ENCODE results near the gene AGFG2. TPM values are rescaled to one million over a fixed set of nuclear protein-coding genes. Genes with fewer than 3 reads are reported as not detected.

The AGFG2 gene
- total RNA-seq, 1 donor from 2014 or later = 27.1 TPM

DNA sequence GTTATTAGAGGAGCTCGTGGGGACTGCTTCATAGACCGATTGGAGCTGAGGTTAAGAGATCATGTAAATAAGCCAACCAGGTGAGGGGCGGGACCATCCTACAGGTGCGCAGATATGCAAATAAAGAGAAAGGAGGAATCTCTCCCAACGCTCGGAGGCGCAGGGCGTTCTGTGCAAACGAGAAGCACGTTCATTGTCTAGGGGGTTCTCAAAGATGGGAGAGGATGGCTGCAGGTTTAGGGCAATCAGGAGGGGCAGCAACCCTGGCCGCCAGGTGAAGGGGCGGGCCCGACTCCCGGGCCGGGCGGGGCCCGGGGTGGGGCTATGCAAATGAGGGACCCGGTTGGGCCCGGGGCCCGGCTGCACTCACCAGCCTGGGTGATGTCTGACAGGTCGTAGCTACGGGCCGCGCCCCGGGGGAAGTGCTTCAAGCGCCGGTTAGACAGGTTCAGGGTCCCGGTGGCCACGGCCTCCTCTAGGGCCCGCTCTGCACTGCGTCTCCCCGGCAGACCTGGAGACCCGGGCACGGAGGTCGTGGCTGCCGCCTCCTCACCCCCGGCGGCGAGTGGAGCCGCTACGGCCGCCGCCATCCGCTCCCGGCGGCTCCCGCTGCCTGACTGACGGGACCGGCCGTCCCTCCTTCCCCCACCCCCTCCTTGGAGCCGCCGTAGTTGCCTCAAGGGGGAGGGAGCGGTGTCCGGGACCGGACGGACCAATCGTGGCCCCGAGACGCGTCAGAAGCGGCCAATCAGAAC is 46.7 kb downstream of the AGFG2 start, which contains the start of gene LRCH4:
LRCH4 (minus strand) TSS at position 619 of the 755 bp plus-strand sequence; CDS start at position 590, 29 bp downstream.
- DNase-seq (ENCODE audit: low read depth, low spot score) = no peak

DNA sequence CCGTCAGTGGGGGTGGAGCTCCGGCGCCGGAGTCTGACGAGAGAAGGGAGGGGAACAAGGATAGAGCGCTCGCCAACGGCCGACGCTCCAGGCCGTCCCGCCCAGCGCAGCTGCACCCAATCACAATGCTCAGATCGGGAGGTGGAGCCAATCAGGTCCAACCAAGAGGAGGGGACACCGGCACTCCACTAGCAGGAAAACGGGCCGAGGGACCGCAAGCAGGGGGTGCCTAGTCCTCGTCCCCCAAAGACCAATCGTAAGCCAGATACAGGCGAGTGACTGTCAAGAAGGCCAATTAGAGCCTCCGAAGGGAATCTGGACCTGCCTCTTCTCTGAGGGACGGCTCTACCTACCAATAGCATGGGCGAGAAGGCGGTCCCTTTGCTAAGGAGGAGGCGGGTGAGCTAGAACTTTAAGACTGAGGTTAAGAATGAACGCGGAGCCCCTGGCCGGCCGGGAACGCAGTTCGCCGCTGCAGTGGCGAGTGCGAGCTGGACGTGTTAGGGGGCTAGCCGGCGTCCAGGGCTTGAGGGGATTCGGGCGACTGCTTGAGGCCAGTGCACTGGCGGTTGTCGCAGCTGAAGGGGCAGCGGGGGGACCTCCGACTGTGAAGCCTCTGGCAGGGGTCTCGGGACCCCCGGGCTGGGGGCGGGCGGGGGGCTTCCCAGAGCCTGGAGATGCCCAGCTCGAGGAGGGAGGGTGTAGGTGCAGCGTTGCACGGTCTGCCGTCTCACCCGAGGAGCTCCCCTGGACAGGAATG is 47.4 kb downstream of the AGFG2 start, which contains the start of gene FBXO24:
FBXO24 (plus strand) TSS at position 63 of the 760 bp plus-strand sequence; CDS start at position 361, 298 bp downstream.
- peak; percentile 100 for DNase-seq (ENCODE audit: low read depth, low spot score)

DNA sequence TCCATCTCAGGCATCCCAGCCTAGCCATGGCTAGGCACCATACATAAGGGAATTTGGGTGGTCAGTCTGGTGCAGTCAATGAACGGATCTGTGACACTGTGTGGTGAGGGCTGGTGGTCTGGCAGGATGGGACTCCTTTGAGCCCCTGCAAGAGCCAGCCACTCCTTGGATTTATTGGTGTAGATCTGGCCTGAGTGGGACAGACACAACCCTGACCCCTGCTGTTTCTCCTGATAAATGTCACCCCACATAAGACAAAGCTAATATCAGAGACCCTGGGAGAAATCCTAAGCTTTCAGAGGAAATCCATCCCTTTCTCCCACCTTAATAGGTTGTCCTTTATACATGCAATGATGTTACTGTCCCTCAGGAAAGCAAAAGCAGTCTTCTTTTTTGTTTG is 49.4 kb downstream of the AGFG2 start:
- DNase-seq (ENCODE audit: low read depth, low spot score) = no peak

DNA sequence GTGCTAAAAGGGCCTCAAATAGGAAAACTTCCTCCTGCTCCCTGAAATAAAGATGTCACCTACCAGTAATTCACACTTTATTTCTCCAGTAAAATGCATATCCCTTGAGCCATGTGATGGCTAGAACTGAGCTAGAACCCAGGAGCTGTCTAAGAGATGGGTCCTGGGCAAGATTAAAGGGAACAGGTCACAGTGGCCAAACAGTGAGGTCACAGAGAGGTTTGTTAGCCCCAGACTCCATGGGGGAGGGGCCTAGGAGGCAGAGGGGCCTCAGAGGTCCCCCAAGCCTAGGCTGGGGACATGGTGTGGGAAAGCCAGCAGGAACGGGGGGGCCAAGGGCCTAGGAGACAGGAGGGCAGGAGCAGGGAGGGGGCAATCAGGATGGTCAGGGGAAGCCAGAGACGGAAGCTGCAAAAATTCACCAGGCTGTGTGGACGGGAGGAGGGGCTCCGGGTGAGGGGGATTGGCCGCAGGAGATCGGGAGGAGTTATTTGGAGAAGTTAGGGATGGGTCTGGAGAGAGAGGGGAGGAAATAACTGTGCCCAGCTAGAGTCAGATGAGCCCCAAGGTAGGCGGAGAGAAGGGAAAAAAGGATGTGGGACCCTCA is 50.4 kb downstream of the AGFG2 start:
- no peak for DNase-seq (ENCODE audit: low read depth, low spot score)

GRCh38 chr7:100590077-100590737 is 51.2 kb downstream of the AGFG2 start:
- no peak for DNase-seq (ENCODE audit: low read depth, low spot score)

- no peak for DNase-seq (ENCODE audit: low read depth, low spot score)
Measured at GRCh38 chr7:100591596-100591995, 52.6 kb downstream of the AGFG2 start.

DNA sequence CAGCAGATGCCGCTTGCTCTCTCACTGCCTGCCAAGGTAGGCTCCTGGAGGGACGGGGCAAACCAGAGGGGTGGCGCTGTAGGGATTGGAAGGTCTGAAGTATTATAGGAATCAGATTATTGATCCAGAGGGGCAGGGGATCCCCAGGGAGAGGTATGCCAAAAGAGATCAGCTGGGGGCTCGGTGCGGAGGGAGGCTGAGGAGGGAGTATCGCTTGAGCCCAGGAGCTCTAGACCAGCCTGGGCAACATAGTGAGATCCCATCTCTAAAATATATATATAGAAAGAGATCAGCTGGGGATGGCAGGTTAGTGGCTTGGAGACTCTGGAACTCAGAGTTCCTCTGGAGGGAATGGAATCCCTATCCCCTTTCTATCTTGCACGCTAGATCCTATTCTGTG is 56.2 kb downstream of the AGFG2 start:
- no peak for DNase-seq (ENCODE audit: low read depth, low spot score)

DNA sequence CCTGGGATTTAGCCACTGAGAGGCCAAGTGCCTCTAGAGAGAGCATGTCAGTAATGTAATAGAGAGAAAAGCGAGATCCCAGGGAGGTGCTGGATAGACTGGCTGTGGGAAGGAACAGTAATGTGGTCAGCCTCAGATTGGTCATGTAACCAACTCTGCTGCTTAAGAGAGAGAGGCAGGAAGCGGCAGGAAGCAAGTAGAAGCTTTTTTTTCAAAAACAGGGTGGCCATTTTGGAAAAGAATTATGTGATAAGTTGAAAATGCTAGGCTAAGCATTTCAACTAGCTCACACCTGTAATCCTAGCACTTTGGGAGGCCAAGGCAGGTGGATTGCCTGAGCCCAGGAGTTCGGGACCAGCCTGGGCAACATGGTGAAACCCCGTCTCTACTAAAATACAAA is 59.4 kb downstream of the AGFG2 start:
- DNase-seq (ENCODE audit: low read depth, low spot score) = no peak

DNA sequence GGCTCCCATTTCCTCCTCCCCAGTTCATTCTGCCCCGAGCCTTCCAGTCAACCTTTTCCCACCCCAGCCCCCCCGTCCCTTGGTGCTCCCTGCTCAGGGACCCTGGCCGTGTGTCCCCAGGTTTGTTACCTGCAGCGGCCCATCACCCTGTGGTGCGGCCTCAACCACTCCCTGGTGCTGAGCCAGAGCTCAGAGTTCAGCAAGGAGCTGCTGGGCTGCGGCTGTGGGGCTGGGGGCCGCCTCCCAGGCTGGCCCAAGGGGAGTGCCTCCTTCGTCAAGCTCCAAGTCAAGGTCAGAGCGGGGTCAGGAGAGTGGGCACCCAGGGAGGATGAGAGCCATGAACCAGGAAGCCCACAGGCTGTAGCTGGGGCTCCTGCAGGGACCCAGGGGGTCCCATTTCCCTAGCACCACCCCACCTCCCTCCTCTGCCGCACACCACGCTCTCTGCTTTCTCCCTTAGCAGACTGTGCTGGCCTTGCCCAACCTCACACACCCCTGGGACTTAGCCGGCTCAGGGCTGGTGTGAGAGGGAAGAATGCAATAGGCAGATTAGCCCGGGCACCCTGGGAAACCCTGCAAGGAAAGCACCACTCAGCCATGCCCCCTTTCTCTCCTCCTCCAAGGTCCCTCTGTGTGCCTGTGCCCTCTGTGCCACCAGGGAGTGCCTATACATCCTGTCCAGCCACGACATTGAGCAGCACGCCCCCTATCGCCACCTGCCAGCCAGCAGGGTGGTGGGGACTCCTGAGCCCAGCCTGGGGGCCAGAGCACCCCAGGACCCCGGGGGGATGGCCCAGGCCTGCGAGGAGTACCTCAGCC is 61.1 kb downstream of the AGFG2 start:
- no peak for DNase-seq (ENCODE audit: low read depth, low spot score)

DNA sequence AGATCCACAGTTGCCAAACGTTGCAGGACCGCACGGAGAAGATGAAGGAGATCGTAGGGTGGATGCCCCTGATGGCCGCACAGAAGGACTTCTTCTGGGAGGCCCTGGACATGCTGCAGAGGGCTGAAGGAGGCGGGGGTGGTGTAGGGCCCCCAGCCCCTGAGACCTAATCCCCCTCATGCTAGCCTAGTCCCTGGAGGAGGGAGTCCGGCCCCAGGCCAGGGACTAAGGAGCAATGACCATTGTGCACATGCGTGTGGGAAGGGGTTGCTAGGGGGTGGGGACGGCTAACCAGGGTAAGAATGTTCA is 61.7 kb downstream of the AGFG2 start:
- no peak for DNase-seq (ENCODE audit: low read depth, low spot score)

DNA sequence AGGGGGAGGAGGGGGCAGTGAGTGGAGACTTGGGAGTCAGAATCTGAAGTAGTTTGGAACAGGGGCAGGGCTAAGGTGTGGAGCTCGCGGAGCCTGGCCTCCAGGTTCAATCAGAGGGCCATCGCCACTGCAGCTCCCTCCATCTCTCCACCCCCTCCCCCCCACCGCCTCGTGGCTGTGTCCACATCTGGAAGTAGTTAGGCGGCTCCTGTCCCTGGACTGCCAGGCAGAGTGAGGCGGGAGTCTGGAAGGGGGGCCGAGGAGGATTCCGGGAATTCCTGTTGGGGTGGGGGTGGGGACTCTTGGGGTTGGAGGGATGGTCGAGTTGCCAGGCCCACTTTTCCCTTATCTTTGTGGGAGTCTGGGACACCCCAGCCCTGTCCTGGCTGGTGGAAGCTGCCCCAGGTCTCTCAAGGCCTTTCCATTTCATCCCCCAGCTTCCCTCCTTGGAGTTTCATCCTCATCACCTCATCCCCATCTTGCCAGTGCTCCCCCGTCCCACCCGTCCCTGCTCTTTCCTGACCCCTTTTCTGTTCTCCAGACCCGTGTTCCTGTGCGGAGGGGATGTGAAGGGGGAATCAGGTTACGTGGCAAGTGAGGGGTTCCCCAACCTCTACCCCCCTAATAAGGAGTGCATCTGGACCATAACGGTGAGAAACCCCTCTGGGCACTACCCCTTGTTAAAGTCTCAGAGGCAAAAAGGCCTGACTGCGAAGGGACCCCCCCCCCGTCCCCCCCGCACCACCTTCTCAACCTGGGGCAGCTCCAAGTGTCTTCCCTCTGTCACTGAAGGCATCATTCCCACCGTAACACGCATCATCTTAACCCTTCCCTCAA is 64.1 kb downstream of the AGFG2 start:
- no peak for DNase-seq (ENCODE audit: low read depth, low spot score)

GRCh38 chr7:100603726-100604027 is 64.7 kb downstream of the AGFG2 start:
- no peak for DNase-seq (ENCODE audit: low read depth, low spot score)

DNA sequence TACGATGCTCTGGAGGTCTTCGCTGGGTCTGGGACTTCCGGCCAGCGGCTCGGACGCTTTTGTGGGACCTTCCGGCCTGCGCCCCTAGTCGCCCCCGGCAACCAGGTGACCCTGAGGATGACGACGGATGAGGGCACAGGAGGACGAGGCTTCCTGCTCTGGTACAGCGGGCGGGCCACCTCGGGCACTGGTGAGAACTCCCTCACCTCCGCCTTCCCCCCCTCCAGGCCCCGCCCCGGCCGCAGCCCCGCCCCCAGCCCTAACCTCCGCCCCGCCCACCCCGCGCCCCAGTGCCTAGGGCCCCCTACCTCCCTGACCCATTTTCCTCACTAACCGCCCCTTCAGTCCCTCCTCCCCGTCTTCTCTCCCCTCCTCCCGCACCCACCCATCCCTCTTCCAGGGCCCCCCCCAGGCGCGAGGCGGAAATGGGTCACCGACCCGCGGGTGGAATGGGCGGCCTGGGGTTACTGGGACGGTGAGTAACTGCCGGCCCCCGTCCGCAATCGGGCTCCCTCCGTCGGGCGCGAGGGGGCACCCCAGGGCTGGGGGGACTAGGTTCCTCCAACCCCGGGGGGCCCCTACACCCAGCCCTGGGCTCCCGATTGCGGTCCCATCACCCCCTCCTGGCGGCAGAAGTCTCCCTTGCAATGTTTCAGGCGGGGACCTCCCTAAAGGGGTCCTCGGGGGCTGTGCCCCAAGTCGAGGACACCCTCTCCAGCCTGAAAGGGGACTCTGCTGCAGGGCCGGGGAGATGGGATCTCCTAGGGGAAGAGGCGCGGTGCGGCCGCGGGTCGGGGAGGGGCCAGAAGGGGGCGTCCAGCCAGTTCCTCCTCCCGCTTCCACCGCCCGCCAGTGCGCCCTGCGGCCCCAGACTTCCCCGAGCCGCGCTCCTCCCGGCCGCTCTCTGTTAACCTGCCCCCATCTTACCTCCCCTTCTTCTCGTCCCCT is 65.3 kb downstream of the AGFG2 start:
- no peak for DNase-seq (ENCODE audit: low read depth, low spot score)

DNA sequence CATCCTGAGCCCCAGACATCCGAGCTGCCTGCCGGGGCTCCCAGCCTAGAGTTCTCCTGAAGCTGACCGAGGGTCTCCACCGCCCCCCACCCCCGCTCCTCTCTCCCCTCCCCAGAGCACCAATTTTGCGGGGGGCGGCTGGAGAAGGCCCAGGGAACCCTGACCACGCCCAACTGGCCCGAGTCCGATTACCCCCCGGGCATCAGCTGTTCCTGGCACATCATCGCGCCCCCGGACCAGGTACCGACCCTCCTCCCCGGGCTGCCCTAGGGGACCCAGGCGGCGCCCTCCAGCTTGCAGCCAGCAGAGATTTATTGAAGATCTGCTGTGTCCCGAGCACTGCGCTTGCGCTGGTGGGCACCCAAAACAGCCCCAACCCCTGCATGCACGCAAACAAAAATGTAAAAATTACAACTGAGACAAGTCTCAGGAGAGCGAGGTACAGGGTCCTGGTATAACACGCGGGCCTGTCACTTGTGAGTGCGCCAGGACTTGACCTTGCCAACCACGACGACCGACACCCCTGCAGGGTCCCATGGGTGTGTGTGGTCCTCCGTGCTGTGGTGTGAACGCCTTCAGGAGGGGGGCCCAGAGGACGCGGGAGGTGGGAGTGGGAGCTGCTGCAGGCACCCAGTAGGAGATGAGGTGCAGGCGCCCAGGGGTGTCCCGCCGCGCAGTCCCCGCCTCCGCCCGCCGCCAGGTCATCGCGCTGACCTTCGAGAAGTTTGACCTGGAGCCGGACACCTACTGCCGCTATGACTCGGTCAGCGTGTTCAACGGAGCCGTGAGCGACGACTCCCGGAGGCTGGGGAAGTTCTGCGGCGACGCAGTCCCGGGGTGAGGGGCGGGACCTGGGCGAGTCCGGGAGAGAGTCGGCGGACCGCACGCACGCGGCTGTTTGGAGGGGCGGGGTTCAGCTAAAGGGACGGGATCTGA is 66.2 kb downstream of the AGFG2 start:
- DNase-seq (ENCODE audit: low read depth, low spot score) = no peak

DNA sequence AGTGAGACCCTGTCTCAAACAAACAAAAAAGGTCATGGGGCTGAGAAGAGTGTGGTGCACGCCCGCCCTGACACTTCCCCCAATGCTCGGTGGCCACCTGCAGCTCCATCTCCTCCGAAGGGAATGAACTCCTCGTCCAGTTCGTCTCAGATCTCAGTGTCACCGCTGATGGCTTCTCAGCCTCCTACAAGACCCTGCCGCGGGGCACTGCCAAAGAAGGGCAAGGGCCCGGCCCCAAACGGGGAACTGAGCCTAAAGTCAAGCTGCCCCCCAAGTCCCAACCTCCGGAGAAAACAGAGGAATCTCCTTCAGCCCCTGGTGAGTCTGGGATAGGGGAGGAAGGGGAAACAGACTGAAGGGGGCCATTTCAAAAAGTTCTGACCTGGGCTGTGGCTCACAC is 67.3 kb downstream of the AGFG2 start:
- DNase-seq (ENCODE audit: low read depth, low spot score) = no peak

- DNase-seq (ENCODE audit: low read depth, low spot score) = no peak
Measured at GRCh38 chr7:100607111-100607510, 68.1 kb downstream of the AGFG2 start.

DNA sequence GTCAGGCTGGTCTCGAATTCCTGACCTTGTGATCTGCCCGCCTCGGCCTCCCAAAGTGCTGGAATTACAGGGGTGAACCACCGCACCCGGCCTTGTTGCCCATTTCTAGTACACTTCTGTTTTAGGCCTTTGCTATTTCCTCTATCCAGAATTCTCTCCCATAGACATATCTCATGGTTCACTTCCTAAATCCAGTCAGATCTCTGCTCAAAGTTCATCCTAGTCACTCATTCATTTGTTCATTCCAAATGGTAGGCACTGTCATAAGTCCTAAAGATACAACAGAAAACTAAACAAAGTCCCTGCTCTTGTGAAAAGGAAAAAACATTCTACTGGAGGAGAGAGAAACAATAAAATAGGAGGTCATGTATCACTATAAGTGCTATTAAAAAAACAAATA is 71.0 kb downstream of the AGFG2 start:
- DNase-seq (ENCODE audit: low read depth, low spot score) = no peak
